Gastrocnemius medialis (tissue), 4 donors: Measurements from ENCODE around the gene CHCHD10.

Source experiments
- POLR2A ChIP-seq, 2 donors: fragments of 450-650 bp; IDR thresholded peaks; one replicate each; pipeline ENCODE4 v1.6.1; 2017; ENCODE audit warnings: antibody characterized with exemption in 2 of 2, mild to moderate bottlenecking in 2 of 2, moderate library complexity in 2 of 2
- TF ChIP-seq, protein P1 (sequence below), 5 experiments: fragments of 450-650 bp in 3 of 5; fragments of 200-600 bp in 2 of 5; sonication (generic) in 2 of 5; IDR thresholded peaks in 4 of 5; conservative IDR thresholded peaks in 1 of 5; 1 replicate in 4 of 5; 2 replicates in 1 of 5; pipeline ENCODE4 v1.5.1; 2016 to 2019; ENCODE audit warnings: antibody characterized with exemption in 5 of 5, mild to moderate bottlenecking in 3 of 5, moderate library complexity in 3 of 5

GRCh38 chr22:23789638-23790037 lies 21.9 kb upstream of the CHCHD10 start:
- TF ChIP-seq, protein P1, sequence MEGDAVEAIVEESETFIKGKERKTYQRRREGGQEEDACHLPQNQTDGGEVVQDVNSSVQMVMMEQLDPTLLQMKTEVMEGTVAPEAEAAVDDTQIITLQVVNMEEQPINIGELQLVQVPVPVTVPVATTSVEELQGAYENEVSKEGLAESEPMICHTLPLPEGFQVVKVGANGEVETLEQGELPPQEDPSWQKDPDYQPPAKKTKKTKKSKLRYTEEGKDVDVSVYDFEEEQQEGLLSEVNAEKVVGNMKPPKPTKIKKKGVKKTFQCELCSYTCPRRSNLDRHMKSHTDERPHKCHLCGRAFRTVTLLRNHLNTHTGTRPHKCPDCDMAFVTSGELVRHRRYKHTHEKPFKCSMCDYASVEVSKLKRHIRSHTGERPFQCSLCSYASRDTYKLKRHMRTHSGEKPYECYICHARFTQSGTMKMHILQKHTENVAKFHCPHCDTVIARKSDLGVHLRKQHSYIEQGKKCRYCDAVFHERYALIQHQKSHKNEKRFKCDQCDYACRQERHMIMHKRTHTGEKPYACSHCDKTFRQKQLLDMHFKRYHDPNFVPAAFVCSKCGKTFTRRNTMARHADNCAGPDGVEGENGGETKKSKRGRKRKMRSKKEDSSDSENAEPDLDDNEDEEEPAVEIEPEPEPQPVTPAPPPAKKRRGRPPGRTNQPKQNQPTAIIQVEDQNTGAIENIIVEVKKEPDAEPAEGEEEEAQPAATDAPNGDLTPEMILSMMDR (IDR thresholded peaks at IDR 0.05 in 4 of 5, conservative IDR thresholded peaks at IDR 0.05 in 1 of 5) = no peak
- TF ChIP-seq POLR2A (IDR thresholded peaks at IDR 0.05) = no peak
